ENCODE measurements around the gene OR5K3. TPM values are rescaled to one million over a fixed set of nuclear protein-coding genes. Genes with fewer than 3 reads are reported as not detected.

The OR5K3 gene
- total RNA-seq, 1 donor from 2014 or later: not detected

DNA sequence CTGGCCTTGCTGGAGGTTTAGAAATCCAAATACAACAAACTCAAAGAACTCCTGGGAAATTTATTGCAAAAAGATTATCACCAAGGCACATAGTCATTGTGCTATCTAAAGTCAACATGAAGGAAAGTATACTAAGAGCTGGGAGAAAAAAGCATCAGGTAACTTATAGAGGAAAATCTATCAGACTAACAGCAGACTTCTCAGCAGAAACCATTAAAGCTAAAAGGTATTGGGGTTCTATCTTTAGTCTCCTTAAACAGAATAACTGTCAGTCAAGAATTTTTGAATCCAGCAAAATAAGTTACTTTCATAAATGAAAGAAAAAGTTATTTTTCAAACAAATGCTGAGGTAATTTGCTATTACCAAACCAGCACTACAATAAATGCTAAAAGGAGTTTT lies 8.0 kb downstream of the OR5K3 start:
- ATAC-seq (no peak), DNase-seq (no peak)
- intact Hi-C loops (cut with DNase I): no loop called here
- H3K27ac ChIP-seq: no peak overlapping the region
- peaks cover 6% of the 10 kb centered on the region for H3K9me3 ChIP-seq
- TF ChIP-seq, protein P1, sequence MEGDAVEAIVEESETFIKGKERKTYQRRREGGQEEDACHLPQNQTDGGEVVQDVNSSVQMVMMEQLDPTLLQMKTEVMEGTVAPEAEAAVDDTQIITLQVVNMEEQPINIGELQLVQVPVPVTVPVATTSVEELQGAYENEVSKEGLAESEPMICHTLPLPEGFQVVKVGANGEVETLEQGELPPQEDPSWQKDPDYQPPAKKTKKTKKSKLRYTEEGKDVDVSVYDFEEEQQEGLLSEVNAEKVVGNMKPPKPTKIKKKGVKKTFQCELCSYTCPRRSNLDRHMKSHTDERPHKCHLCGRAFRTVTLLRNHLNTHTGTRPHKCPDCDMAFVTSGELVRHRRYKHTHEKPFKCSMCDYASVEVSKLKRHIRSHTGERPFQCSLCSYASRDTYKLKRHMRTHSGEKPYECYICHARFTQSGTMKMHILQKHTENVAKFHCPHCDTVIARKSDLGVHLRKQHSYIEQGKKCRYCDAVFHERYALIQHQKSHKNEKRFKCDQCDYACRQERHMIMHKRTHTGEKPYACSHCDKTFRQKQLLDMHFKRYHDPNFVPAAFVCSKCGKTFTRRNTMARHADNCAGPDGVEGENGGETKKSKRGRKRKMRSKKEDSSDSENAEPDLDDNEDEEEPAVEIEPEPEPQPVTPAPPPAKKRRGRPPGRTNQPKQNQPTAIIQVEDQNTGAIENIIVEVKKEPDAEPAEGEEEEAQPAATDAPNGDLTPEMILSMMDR (IDR thresholded peaks at IDR 0.05): no peak
- H3K36me3 ChIP-seq: no peaks in the 10 kb centered on the region
- no peaks in the 10 kb centered on the region for H3K4me1 ChIP-seq
- no peaks in the 10 kb centered on the region for H3K27me3 ChIP-seq (ENCODE audit: low read depth)
- H3K4me3 ChIP-seq: no peak overlapping the region

GRCh38 chr3:98402507-98402906 lies 12.0 kb downstream of the OR5K3 start:
- H3K4me1 ChIP-seq: no peaks in the 10 kb centered on the region
- DNase-seq (no peak), ATAC-seq (no peak)
- no peaks in the 10 kb centered on the region for H3K36me3 ChIP-seq
- intact Hi-C loops (cut with DNase I): no loop called here
- H3K9me3 ChIP-seq: peaks cover 18% of the 10 kb centered on the region
- TF ChIP-seq, protein P1 (IDR thresholded peaks at IDR 0.05): no peak
- no peaks in the 10 kb centered on the region for H3K27me3 ChIP-seq (ENCODE audit: low read depth)
- no peak overlapping the region for H3K4me3 ChIP-seq
- H3K27ac ChIP-seq: no peak overlapping the region

GRCh38 chr3:98404010-98404409 lies 13.5 kb downstream of the OR5K3 start:
- DNase-seq: no peak
- H3K27ac ChIP-seq: no peak overlapping the region
- ATAC-seq: no peak
- intact Hi-C loops (cut with DNase I): no loop called here
- TF ChIP-seq, protein P1 (IDR thresholded peaks at IDR 0.05): no peak
- H3K27me3 ChIP-seq (ENCODE audit: low read depth): no peaks in the 10 kb centered on the region
- peaks cover 18% of the 10 kb centered on the region for H3K9me3 ChIP-seq
- H3K36me3 ChIP-seq: no peaks in the 10 kb centered on the region
- H3K4me3 ChIP-seq: no peak overlapping the region
- no peaks in the 10 kb centered on the region for H3K4me1 ChIP-seq

DNA sequence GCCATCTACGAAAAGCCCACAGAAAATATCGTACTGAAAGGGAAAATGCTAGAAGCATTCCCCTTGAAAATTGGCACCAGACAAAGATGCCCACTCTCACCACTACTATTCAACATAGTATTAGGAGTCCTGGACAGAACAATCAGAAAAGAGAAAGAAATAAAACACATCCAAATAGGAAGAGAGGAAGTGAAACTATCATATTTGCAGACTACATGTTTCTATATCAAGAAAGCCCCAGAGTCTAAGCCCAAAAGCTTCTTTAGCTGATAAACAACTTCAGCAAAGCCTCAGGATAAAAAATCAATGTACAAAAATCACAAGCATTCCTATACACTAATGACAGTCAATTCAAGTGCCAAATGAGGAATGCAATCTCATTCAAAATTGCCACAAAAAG lies 15.6 kb downstream of the OR5K3 start:
- no peaks in the 10 kb centered on the region for H3K27me3 ChIP-seq (ENCODE audit: low read depth)
- DNase-seq (no peak), ATAC-seq (no peak)
- TF ChIP-seq, protein P1 (IDR thresholded peaks at IDR 0.05): no peak
- no peak overlapping the region for H3K27ac ChIP-seq
- no peaks in the 10 kb centered on the region for H3K4me1 ChIP-seq
- no peak overlapping the region for H3K4me3 ChIP-seq
- intact Hi-C loops (cut with DNase I): no loop called here
- H3K9me3 ChIP-seq: peaks cover 18% of the 10 kb centered on the region
- no peaks in the 10 kb centered on the region for H3K36me3 ChIP-seq

DNA sequence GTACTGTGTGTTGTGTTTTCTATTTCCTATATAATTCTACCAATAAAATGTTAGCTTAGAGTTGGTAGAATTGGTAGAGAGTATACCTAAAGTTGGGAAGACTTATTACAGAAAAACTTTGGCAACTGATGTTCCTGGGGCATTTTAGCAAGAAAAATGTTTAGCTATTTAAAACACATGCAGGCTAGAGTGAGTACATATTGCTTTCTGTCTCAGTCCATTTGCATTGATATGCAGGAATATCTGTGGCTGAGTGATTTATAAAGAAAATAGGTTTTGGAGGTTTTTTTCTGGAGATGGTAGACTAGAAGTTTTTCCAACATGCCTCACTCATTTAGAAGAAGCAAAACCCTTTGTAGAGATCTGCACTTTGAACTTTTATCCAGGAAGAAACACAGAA lies 42.1 kb downstream of the OR5K3 start:
- no peak overlapping the region for H3K27ac ChIP-seq
- TF ChIP-seq, protein P1 (IDR thresholded peaks at IDR 0.05): no peak
- no peaks in the 10 kb centered on the region for H3K4me1 ChIP-seq
- ATAC-seq (no peak), DNase-seq (no peak)
- H3K36me3 ChIP-seq: no peaks in the 10 kb centered on the region
- peaks cover 24% of the 10 kb centered on the region for H3K9me3 ChIP-seq
- no peak overlapping the region for H3K4me3 ChIP-seq
- intact Hi-C loops (cut with DNase I): no loop called here
- H3K27me3 ChIP-seq (ENCODE audit: low read depth): no peaks in the 10 kb centered on the region

DNA sequence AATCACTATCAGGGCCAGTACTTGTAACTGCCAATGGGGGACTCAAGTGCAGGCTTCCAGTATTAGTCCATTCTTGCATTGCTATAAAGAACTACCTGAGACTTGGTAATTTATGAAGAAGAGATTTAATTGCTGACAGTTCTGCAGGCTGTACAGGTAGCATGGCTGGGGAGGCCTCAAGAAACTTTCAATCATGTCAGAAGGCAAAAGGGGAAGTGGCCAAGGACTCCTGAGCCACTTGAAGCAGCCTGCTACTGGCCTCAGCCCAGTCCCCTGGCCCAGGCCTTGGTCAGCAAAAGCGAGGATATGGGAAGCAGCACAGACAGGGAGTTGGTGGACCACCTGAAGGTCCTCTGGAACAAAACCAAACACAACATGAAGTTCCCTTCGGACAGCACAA lies 43.3 kb downstream of the OR5K3 start:
- Histone ChIP-seq H3K27ac (no peak overlapping the region), H3K9me3 (peaks cover 14% of the 10 kb centered on the region), H3K4me1 (no peaks in the 10 kb centered on the region), H3K36me3 (no peaks in the 10 kb centered on the region), H3K4me3 (no peak overlapping the region), H3K27me3 (ENCODE audit: low read depth) (no peaks in the 10 kb centered on the region)
- TF ChIP-seq, protein P1 (IDR thresholded peaks at IDR 0.05): no peak
- ATAC-seq (no peak), DNase-seq (no peak)
- intact Hi-C loops (cut with DNase I): no loop called here

Data from lower lobe of right lung (tissue), 2 donors.